Hepatocyte (in vitro differentiated cells): Measurements from ENCODE around the gene FBXO2. TPM values are rescaled to one million over a fixed set of nuclear protein-coding genes. Genes with fewer than 3 reads are reported as not detected.

Experiments
- DNase-seq: peaks from one replicate; pipeline ENCODE4 v3.0.0-alpha.2; 2016; ENCODE audit warnings: low spot score
- H2AFZ ChIP-seq: fragments of 200-600 bp; sonication (generic); 2 replicates; pipeline ENCODE4 v1.6.0; 2016; ENCODE audit warnings: antibody characterized with exemption, mild to moderate bottlenecking
- H3K27ac ChIP-seq: fragments of 200-600 bp; sonication (generic); 2 replicates; pipeline ENCODE4 v1.5.1; 2016; ENCODE audit warnings: mild to moderate bottlenecking
- H3K27me3 ChIP-seq: fragments of 200-600 bp; sonication (generic); 2 replicates; pipeline ENCODE4 v1.6.1; 2016
- H3K36me3 ChIP-seq: fragments of 200-600 bp; sonication (generic); replicated peaks from 2 replicates; pipeline ENCODE4 v1.5.1; 2016; ENCODE audit warnings: low read depth; ENCODE audit not compliant: insufficient read depth
- H3K4me1 ChIP-seq: fragments of 200-600 bp; sonication (generic); 2 replicates; pipeline ENCODE4 v1.5.1; 2016; ENCODE audit warnings: mild to moderate bottlenecking, moderate library complexity; ENCODE audit not compliant: insufficient read depth
- H3K4me2 ChIP-seq: fragments of 200-600 bp; sonication (generic); 2 replicates; pipeline ENCODE4 v1.6.0; 2016
- H3K4me3 ChIP-seq: fragments of 200-600 bp; sonication (generic); 2 replicates; pipeline ENCODE4 v1.5.1; 2016; ENCODE audit warnings: mild to moderate bottlenecking
- H3K79me2 ChIP-seq: fragments of 200-600 bp; sonication (generic); 2 replicates; pipeline ENCODE4 v1.6.0; 2017; ENCODE audit warnings: mild to moderate bottlenecking
- H3K9me2 ChIP-seq: fragments of 200-600 bp; sonication (generic); replicated peaks from 2 replicates; pipeline ENCODE4 v1.6.0; 2017; ENCODE audit warnings: mild to moderate bottlenecking; ENCODE audit not compliant: insufficient read depth
- H3K9me3 ChIP-seq: fragments of 200-600 bp; sonication (generic); 2 replicates; pipeline ENCODE4 v1.5.1; 2016; ENCODE audit warnings: low read depth, mild to moderate bottlenecking
- H4K20me1 ChIP-seq: fragments of 200-600 bp; sonication (generic); 2 replicates; pipeline ENCODE4 v1.6.0; 2016; ENCODE audit warnings: mild to moderate bottlenecking; ENCODE audit not compliant: insufficient read depth, poor library complexity, severe bottlenecking
- EZH2 ChIP-seq: fragments of 200-600 bp; sonication (generic); IDR thresholded peaks from 2 replicates; pipeline ENCODE4 v1.6.1; 2016; ENCODE audit warnings: antibody characterized with exemption, mild to moderate bottlenecking, borderline replicate concordance
- EZH2phosphoT487 ChIP-seq: fragments of 200-600 bp; sonication (generic); IDR thresholded peaks from one replicate; pipeline ENCODE4 v1.6.1; 2018; ENCODE audit warnings: antibody characterized with exemption, mild to moderate bottlenecking, low read depth, moderate library complexity; ENCODE audit not compliant: unreplicated experiment, severe bottlenecking
- WGBS: methylation state at CpG from one replicate; pipeline ENCODE4 v1.1.6; 2016; ENCODE audit warnings: low lambda C conversion rate; ENCODE audit errors: missing lambda C conversion rate; 5-methylcytosine and 5-hydroxymethylcytosine counted together
- polyA plus RNA-seq: library from polyadenylated mRNA; unstranded; fragments of >200 nt; fragmentation: Nextera tagmentation; extraction: Ambion mirVana; gene quantifications from 2 replicates; pipeline ENCODE4 v1.2.1, GENCODE V29; 2016
- total RNA-seq: library from RNA; depleted of rRNA; stranded (reverse); fragments of >200 nt; gene quantifications from 2 replicates; pipeline ENCODE4 v1.2.3, GENCODE V29; 2014
- TF ChIP-seq, protein P1 (sequence below): fragments of 200-600 bp; sonication (generic); IDR thresholded peaks from 2 replicates; pipeline ENCODE4 v1.5.1; 2016; ENCODE audit warnings: antibody characterized with exemption, mild to moderate bottlenecking; ENCODE audit not compliant: poor library complexity

FBXO2 gene
- total and polyA plus RNA-seq, 2 experiments from 2014 or later: 134 to 339 TPM

DNA sequence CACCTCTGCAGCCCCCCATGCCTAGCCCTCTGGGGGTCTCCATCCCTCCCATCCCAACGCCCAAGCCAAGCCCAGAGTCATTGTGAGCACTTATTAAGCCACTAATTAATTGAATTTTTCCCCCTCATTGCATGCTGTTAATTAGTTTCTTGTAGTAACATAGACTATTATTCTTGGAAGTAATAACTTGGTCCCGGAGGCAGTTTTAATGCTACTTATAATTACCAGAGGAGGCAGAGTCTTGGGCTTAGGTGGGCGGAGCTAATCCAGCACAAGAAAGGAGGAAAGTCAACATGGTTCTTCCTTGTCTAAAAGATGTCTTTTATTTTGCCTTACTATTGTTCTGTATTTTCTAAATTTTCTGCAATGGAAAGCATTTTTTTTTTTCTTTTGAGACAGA, 27.7 kb downstream of the FBXO2 start:
- Histone ChIP-seq H3K9me3 (no peaks in the 10 kb centered on the region), H3K4me1 (no peaks in the 10 kb centered on the region), H3K9me2 (no peaks in the 10 kb centered on the region), H3K79me2 (no peaks in the 10 kb centered on the region), H3K4me2 (no peak overlapping the region), H4K20me1 (no peaks in the 10 kb centered on the region), H3K36me3 (no peaks in the 10 kb centered on the region), H3K27ac (no peak overlapping the region), H3K4me3 (no peak overlapping the region), H2AFZ (no peak overlapping the region), H3K27me3 (no peaks in the 10 kb centered on the region)
- TF ChIP-seq, protein P1, sequence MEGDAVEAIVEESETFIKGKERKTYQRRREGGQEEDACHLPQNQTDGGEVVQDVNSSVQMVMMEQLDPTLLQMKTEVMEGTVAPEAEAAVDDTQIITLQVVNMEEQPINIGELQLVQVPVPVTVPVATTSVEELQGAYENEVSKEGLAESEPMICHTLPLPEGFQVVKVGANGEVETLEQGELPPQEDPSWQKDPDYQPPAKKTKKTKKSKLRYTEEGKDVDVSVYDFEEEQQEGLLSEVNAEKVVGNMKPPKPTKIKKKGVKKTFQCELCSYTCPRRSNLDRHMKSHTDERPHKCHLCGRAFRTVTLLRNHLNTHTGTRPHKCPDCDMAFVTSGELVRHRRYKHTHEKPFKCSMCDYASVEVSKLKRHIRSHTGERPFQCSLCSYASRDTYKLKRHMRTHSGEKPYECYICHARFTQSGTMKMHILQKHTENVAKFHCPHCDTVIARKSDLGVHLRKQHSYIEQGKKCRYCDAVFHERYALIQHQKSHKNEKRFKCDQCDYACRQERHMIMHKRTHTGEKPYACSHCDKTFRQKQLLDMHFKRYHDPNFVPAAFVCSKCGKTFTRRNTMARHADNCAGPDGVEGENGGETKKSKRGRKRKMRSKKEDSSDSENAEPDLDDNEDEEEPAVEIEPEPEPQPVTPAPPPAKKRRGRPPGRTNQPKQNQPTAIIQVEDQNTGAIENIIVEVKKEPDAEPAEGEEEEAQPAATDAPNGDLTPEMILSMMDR: no peak
- TF ChIP-seq EZH2 (no peak), EZH2phosphoT487 (no peak)
- 83% methylated on average over 3 of the region's 3 CpGs for WGBS
- DNase-seq: no peak

DNA sequence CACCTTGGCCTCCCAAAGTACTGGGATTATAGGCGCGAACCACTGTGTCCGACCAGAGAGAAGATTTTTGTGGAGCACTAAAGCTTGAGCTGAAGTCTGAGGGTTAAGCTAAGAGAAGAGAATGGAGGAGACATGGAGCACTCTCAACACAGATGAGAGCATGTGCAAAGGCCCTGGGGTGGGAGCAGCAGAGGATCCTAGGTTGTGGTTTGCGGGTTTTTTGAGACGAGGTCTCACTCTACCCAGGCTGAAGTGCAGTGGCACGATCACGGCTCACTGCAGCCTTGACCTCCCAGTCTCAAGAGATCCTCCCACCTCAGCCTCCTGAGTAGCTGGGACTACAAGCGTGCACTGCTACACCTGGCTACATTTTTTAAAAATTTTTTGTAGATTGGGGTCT, 30.5 kb downstream of the FBXO2 start:
- Histone ChIP-seq H3K27me3 (no peaks in the 10 kb centered on the region), H4K20me1 (no peaks in the 10 kb centered on the region), H3K4me2 (no peak overlapping the region), H3K9me2 (no peaks in the 10 kb centered on the region), H3K79me2 (no peaks in the 10 kb centered on the region), H3K4me3 (no peak overlapping the region), H3K9me3 (no peaks in the 10 kb centered on the region), H3K36me3 (no peaks in the 10 kb centered on the region), H2AFZ (no peak overlapping the region), H3K4me1 (no peaks in the 10 kb centered on the region), H3K27ac (no peak overlapping the region)
- DNase-seq: no peak
- TF ChIP-seq EZH2 (no peak), EZH2phosphoT487 (no peak)
- TF ChIP-seq, protein P1: no peak
- WGBS: 87% methylated on average over 8 of the region's 8 CpGs

DNA sequence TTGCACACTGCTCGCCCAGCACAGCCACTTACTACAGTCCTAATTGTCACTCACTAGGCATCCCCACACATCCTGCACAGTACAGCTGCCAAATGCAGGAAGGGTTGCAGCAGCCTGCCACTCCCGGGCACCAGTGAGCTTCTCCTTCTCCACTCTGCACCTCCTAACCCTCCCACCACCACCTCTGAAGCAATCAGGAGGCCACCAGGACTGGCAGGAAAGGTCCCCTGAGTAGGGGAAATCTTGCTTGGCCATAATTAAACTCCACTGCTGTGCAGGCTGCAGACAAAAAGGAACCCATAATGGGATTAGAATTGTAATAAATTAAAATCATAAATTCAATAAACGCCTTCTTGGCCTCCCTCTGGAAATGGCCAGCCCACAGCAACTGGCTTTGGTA, 31.8 kb downstream of the FBXO2 start:
- no peaks in the 10 kb centered on the region for H3K27me3 ChIP-seq
- TF ChIP-seq EZH2phosphoT487 (no peak), EZH2 (no peak)
- TF ChIP-seq, protein P1: no peak

DNA sequence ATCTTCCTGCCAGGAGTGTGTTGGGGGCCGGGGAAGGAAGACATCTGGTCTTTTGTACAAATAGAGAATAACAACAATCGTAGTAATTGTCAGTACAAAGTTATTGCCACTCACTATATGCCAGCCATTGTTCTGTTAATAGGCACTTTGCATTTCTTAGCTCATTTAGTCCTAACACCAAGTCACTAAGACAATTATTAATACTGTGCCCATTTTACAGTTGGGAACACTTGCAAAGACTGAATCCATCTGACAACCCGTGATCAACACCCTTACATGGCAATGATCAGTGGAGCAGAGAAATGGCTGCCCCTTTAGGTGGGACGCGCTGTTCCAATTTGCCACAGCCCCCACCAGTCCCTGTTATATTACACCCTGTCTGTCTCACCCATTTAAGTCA, 33.3 kb downstream of the FBXO2 start:
- no peak for DNase-seq
- WGBS: 93% methylated on average over 5 of the region's 5 CpGs
- Histone ChIP-seq H3K4me2 (no peak overlapping the region), H3K9me2 (no peaks in the 10 kb centered on the region), H3K9me3 (no peaks in the 10 kb centered on the region), H2AFZ (no peak overlapping the region), H3K27ac (no peak overlapping the region), H3K36me3 (no peaks in the 10 kb centered on the region), H3K4me1 (no peaks in the 10 kb centered on the region), H3K79me2 (no peaks in the 10 kb centered on the region), H3K27me3 (no peaks in the 10 kb centered on the region), H4K20me1 (no peaks in the 10 kb centered on the region), H3K4me3 (no peak overlapping the region)
- TF ChIP-seq, protein P1: no peak
- TF ChIP-seq EZH2phosphoT487 (no peak), EZH2 (no peak)

More for the DNA sequence above, 31.8 kb downstream of the FBXO2 start:
- Histone ChIP-seq H3K4me1 (no peaks in the 10 kb centered on the region), H3K9me2 (no peaks in the 10 kb centered on the region), H4K20me1 (no peaks in the 10 kb centered on the region), H3K4me2 (no peak overlapping the region), H3K27ac (no peak overlapping the region), H3K9me3 (no peaks in the 10 kb centered on the region), H3K79me2 (no peaks in the 10 kb centered on the region), H3K4me3 (no peak overlapping the region), H3K36me3 (no peaks in the 10 kb centered on the region), H2AFZ (no peak overlapping the region)
- DNase-seq: no peak
- 83% methylated on average over 3 of the region's 3 CpGs for WGBS
